ENCODE measurements around the gene BCL2L2. TPM values are rescaled to one million over a fixed set of nuclear protein-coding genes. Genes with fewer than 3 reads are reported as not detected.

The BCL2L2 gene
- total and polyA plus RNA-seq, 10 of the 15 experiments (the other 5 are each of a cell fraction or from before 2014, with no cell fraction given) = 1.4 to 14.7 (median 7.1) TPM

GRCh38 chr14:23348297-23348655 lies 41.6 kb downstream of the BCL2L2 start:
- H2AFZ ChIP-seq (ENCODE audit: control insufficient read depth, low read depth, low read length) = no peak overlapping the region
- ChIA-PET SMC1A (ENCODE audit: uncharacterized antibody, unreplicated experiment) (no interaction called here), RAD21 (ENCODE audit: unreplicated experiment) (no interaction called here), CTCF (no interaction called here), POLR2A (no interaction called here)
- H3K27me3 ChIP-seq (replicated peaks in 1 of 2; ENCODE audit: control insufficient read depth in 2 of 2, insufficient read depth in 2 of 2, low read length in 1 of 2) = peaks cover 4 to 9% of the 10 kb centered on the region in 2 experiments
- H3K4me2 ChIP-seq (ENCODE audit: control insufficient read depth, insufficient read depth) = no peak overlapping the region
- DNase-seq (ENCODE audit: low read depth, low spot score) (no peak), FAIRE-seq (no peak), ATAC-seq (no peak)
- no peak overlapping the region for H3K27ac ChIP-seq (ENCODE audit: control insufficient read depth, insufficient read depth)
- H3K79me2 ChIP-seq (ENCODE audit: control insufficient read depth, insufficient read depth, low read length) = no peaks in the 10 kb centered on the region
- no peaks in the 10 kb centered on the region for H3K36me3 ChIP-seq (ENCODE audit: control insufficient read depth in 2 of 2, insufficient read depth in 2 of 2, low read length in 1 of 2)
- no peaks in the 10 kb centered on the region for H3K9me3 ChIP-seq (replicated peaks; ENCODE audit: control insufficient read depth, insufficient read depth, low read length)
- no peak overlapping the region for H3K4me3 ChIP-seq
- no peaks in the 10 kb centered on the region for H3K4me1 ChIP-seq (ENCODE audit: control insufficient read depth, insufficient read depth, low read length)
- TF ChIP-seq MTA2 (IDR thresholded peaks at IDR 0.05; ENCODE audit: low read depth) = no peak
- TF ChIP-seq KDM1A (IDR thresholded peaks at IDR 0.05; ENCODE audit: borderline replicate concordance) = no peak
- no peak for TF ChIP-seq USF1 (IDR thresholded peaks at IDR 0.05; ENCODE audit: borderline replicate concordance, extremely low read length, insufficient read depth, low read depth, low read length)
- TF ChIP-seq NR2F1 (conservative IDR thresholded peaks at IDR 0.05) = no peak
- no TSS peak for BruUV-seq (replicated peaks)
- 41% methylated on average over 6 of the region's 6 CpGs for WGBS (ENCODE audit: insufficient coverage, insufficient replicate concordance, low lambda C conversion rate, missing lambda C conversion rate)
- in situ Hi-C loops (cut with MboI) = no loop called here
- intact Hi-C loops (cut with micrococcal nuclease; ENCODE audit: unreplicated experiment) = no loop called here
- H4K20me1 ChIP-seq (ENCODE audit: control insufficient read depth, insufficient read depth) = no peaks in the 10 kb centered on the region
- H3K9ac ChIP-seq (ENCODE audit: control insufficient read depth, insufficient read depth, low read length) = no peak overlapping the region

- no peak overlapping the region for H3K9ac ChIP-seq (ENCODE audit: control insufficient read depth, insufficient read depth, low read length)
- ChIA-PET SMC1A (ENCODE audit: uncharacterized antibody, unreplicated experiment) (no interaction called here), CTCF (no interaction called here), RAD21 (ENCODE audit: unreplicated experiment) (no interaction called here), POLR2A (no interaction called here)
- in situ Hi-C loops (cut with MboI) (no loop called here), intact Hi-C loops (cut with micrococcal nuclease; ENCODE audit: unreplicated experiment) (no loop called here)
- no peaks in the 10 kb centered on the region for H4K20me1 ChIP-seq (ENCODE audit: control insufficient read depth, insufficient read depth)
- FAIRE-seq (no peak), ATAC-seq (no peak), DNase-seq (ENCODE audit: low read depth, low spot score) (no peak)
- H3K27me3 ChIP-seq (replicated peaks in 1 of 2; ENCODE audit: control insufficient read depth in 2 of 2, insufficient read depth in 2 of 2, low read length in 1 of 2) = peaks cover 7 to 9% of the 10 kb centered on the region in 2 experiments
- no peak overlapping the region for H3K4me3 ChIP-seq
- no peaks in the 10 kb centered on the region for H3K36me3 ChIP-seq (ENCODE audit: control insufficient read depth in 2 of 2, insufficient read depth in 2 of 2, low read length in 1 of 2)
- H3K9me3 ChIP-seq (replicated peaks; ENCODE audit: control insufficient read depth, insufficient read depth, low read length) = no peaks in the 10 kb centered on the region
- WGBS (ENCODE audit: insufficient coverage, insufficient replicate concordance, low lambda C conversion rate, missing lambda C conversion rate) = 39% methylated on average over 8 of the region's 8 CpGs
- TF ChIP-seq HSF1 (IDR thresholded peaks at IDR 0.05; ENCODE audit: low read depth, low read length) (no peak), IKZF2 (IDR thresholded peaks at IDR 0.05) (no peak), SUZ12 (IDR thresholded peaks at IDR 0.05; ENCODE audit: unreplicated experiment) (no peak), RELB (IDR thresholded peaks at IDR 0.05; ENCODE audit: low read depth) (no peak), CBX3 (IDR thresholded peaks at IDR 0.05; ENCODE audit: borderline replicate concordance, low read depth) (no peak)
- H2AFZ ChIP-seq (ENCODE audit: control insufficient read depth, low read depth, low read length) = no peak overlapping the region
- H3K27ac ChIP-seq (ENCODE audit: control insufficient read depth, insufficient read depth) = no peak overlapping the region
- no peaks in the 10 kb centered on the region for H3K4me1 ChIP-seq (ENCODE audit: control insufficient read depth, insufficient read depth, low read length)
- no TSS peak for BruUV-seq (replicated peaks)
- H3K4me2 ChIP-seq (ENCODE audit: control insufficient read depth, insufficient read depth) = no peak overlapping the region
- H3K79me2 ChIP-seq (ENCODE audit: control insufficient read depth, insufficient read depth, low read length) = no peaks in the 10 kb centered on the region
These were observed 42.7 kb downstream of the BCL2L2 start for GRCh38 chr14:23349156-23349845.

All from GM12878 (cell line).